HG03159 (cell line): ENCODE measurements around the gene PPM1M.

ENCODE experiments used
- ATAC-seq: cut with Tn5 transposase; IDR thresholded peaks from one replicate; pipeline ENCODE4 v1.9.1; 2021; ENCODE audit warnings: mild to moderate bottlenecking, moderate library complexity; ENCODE audit not compliant: unreplicated experiment

PPM1M gene

GRCh38 chr3:52293491-52294319 is 48.1 kb downstream of the PPM1M start:
- ATAC-seq, result no peak

- ATAC-seq, result no peak
Observed at GRCh38 chr3:52294320-52295150, 49.0 kb downstream of the PPM1M start.

- ATAC-seq, result no peak
Observed at GRCh38 chr3:52295671-52296208, 50.2 kb downstream of the PPM1M start.

GRCh38 chr3:52297242-52298148 is 51.9 kb downstream of the PPM1M start:
- ATAC-seq, result no peak

- no peak for ATAC-seq
Observed at GRCh38 chr3:52298149-52299098, 52.9 kb downstream of the PPM1M start.

GRCh38 chr3:52299247-52299878 is 53.8 kb downstream of the PPM1M start:
- ATAC-seq, result no peak
